HCT116 (cell line): ENCODE data around the gene ACOT8.

ENCODE experiments used
- CTCF ChIP-seq, 3 experiments: fragments of 200-600 bp in 1 of 3; sonication (generic) in 1 of 3; IDR thresholded peaks in 2 of 3; conservative IDR thresholded peaks in 1 of 3; 2 replicates each; pipeline ENCODE4 v1.5.1; 2012 to 2017; ENCODE audit warnings: low read depth in 2 of 3, low read length in 2 of 3, antibody characterized with exemption in 1 of 3, borderline replicate concordance in 1 of 3, control low read depth in 1 of 3, mild to moderate bottlenecking in 1 of 3, mixed read lengths in 1 of 3, mixed run types in 1 of 3, moderate library complexity in 1 of 3; ENCODE audit not compliant: insufficient read depth in 1 of 3
- EGR1 ChIP-seq: IDR thresholded peaks from 2 replicates; pipeline ENCODE4 v1.6.1; 2012; ENCODE audit warnings: low read depth
- ELF1 ChIP-seq: IDR thresholded peaks from 2 replicates; pipeline ENCODE4 v1.6.1; 2012; ENCODE audit warnings: low read depth, borderline replicate concordance
- EZH2phosphoT487 ChIP-seq: fragments of 200-600 bp; IDR thresholded peaks from 2 replicates; pipeline ENCODE4 v1.6.1; 2018; ENCODE audit warnings: antibody characterized with exemption, borderline replicate concordance
- POLR2A ChIP-seq: IDR thresholded peaks from 2 replicates; pipeline ENCODE4 v1.7.0; 2011; ENCODE audit warnings: borderline replicate concordance; ENCODE audit not compliant: insufficient read depth, insufficient read length; ENCODE audit errors: extremely low read depth

- TF ChIP-seq ELF1 (no peak), CTCF (IDR thresholded peaks at IDR 0.05 in 2 of 3, conservative IDR thresholded peaks at IDR 0.05 in 1 of 3; ENCODE audit: borderline replicate concordance in 1 of 3, insufficient read depth in 1 of 3, low read depth in 2 of 3, low read length in 2 of 3) (no peak), POLR2A (no peak), EGR1 (no peak), EZH2phosphoT487 (no peak)
Measured at GRCh38 chr20:45816951-45817350, 40.2 kb downstream of the ACOT8 start.
